SU-DHL-6 (cell line): Measurements from ENCODE around the gene LAMA2.

Experiments
- CTCF ChIP-seq: fragments of 200-600 bp; sonication (generic); IDR thresholded peaks from one replicate; pipeline ENCODE4 v1.5.1; 2017; ENCODE audit warnings: antibody characterized with exemption, mild to moderate bottlenecking, low read length, moderate library complexity; ENCODE audit not compliant: insufficient read depth, poor library complexity, severe bottlenecking
- EZH2phosphoT487 ChIP-seq: fragments of 200-600 bp; sonication (generic), shearing (Covaris generic); conservative IDR thresholded peaks from 2 replicates; pipeline ENCODE4 v1.6.1; 2018; ENCODE audit warnings: mild to moderate bottlenecking, antibody characterized with exemption, low read length, moderate library complexity, mixed read lengths

- no peak for TF ChIP-seq CTCF
- no peak for TF ChIP-seq EZH2phosphoT487
These were observed 510.7 kb downstream of the LAMA2 start for GRCh38 chr6:129393654-129394053.
